ENCODE results near the gene FAM118A.
"Not testable (repeated sequence)": the region's sequence is repeated elsewhere in the genome, so short reads cannot be mapped to it uniquely, and the experiment has no call there.

The FAM118A gene
- total RNA-seq: 27.2 to 302 (median 77.1) reads per million in 9 experiments

GRCh38 chr22:45309422-45310227 is at the start of gene FAM118A:
Gene FAM118A (plus strand): TSS chr22:45309934. CDS start chr22:45322380, 12,446 bp downstream.
- H3K9me3 Mint-ChIP-seq: no peaks in the 10 kb centered on the region
- peak; percentile 81 for ATAC-seq (replicated peaks)
- DNase-seq: peak; percentile 98 to 100 (median 99)
- peaks cover 24 to 26% of the 10 kb centered on the region in 2 donors for H3K4me1 Mint-ChIP-seq (ENCODE audit: low read depth in 2 of 2)
- peak within 1 kb of the TSS; percentile 89 to 94 for H3K4me3 Mint-ChIP-seq
- H3K36me3 Mint-ChIP-seq (ENCODE audit: insufficient read depth): peaks cover 27% of the 10 kb centered on the region
- no peaks in the 10 kb centered on the region for H3K27me3 Mint-ChIP-seq
- peak within 1 kb of the TSS; percentile 95 to 96 for H3K27ac Mint-ChIP-seq

GRCh38 chr22:45260395-45260759 is 49.4 kb upstream of the FAM118A start:
- not testable (repeated sequence) for H3K36me3 Mint-ChIP-seq (ENCODE audit: insufficient read depth); H3K4me1 Mint-ChIP-seq (ENCODE audit: low read depth in 2 of 2); H3K4me3 Mint-ChIP-seq; DNase-seq; H3K27ac Mint-ChIP-seq; H3K9me3 Mint-ChIP-seq; ATAC-seq (replicated peaks)
- H3K27me3 Mint-ChIP-seq: peaks cover 12 to 43% of the 10 kb centered on the region in 2 donors

DNA sequence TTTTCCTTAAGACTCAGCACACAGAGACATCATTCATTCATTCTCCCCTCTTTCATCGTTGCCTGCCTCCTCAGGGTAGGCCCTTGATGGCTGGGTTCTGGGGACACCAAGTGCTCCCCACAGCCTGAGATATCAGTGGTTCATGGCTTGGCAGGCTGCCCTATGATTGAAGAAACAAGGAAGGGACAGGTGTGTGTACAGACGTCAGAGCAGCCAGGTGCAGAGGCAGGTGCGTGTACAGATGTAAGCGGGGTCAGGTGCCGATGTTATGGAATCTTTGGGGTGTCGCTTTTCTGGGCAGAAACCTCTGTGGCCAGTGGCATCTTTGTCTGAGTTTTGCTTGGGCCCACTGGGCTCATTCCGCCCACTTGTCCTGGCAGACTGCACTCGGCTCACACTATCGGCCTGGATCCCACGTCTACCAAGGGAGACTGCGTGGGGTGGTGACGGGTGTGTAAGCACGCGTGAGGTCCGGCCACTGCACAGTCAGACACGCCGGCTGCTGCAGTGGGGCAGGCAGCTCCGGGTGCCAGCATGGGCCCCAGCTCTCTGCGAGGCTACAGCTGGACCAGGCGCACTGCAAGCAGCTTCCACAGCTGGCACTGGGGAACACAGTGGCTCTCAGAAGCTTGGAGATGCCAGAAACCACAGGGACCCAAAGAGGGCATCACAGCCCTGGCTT is 48.2 kb upstream of the FAM118A start:
- peaks cover 3% of the 10 kb centered on the region for H3K36me3 Mint-ChIP-seq (ENCODE audit: insufficient read depth)
- H3K27me3 Mint-ChIP-seq: peaks cover 12 to 43% of the 10 kb centered on the region in 2 donors
- no peak overlapping the region for H3K4me3 Mint-ChIP-seq
- peaks cover 0 to 5% of the 10 kb centered on the region in 2 donors for H3K4me1 Mint-ChIP-seq (ENCODE audit: low read depth in 2 of 2)
- no peaks in the 10 kb centered on the region for H3K9me3 Mint-ChIP-seq
- ATAC-seq (replicated peaks) (no peak), DNase-seq (no peak)
- H3K27ac Mint-ChIP-seq: no peak overlapping the region

GRCh38 chr22:45262195-45262930 is 47.4 kb upstream of the FAM118A start:
- peaks cover 0 to 5% of the 10 kb centered on the region in 2 donors for H3K4me1 Mint-ChIP-seq (ENCODE audit: low read depth in 2 of 2)
- H3K9me3 Mint-ChIP-seq: no peaks in the 10 kb centered on the region
- peaks cover 3% of the 10 kb centered on the region for H3K36me3 Mint-ChIP-seq (ENCODE audit: insufficient read depth)
- H3K4me3 Mint-ChIP-seq: no peak overlapping the region
- H3K27me3 Mint-ChIP-seq: peaks cover 12 to 43% of the 10 kb centered on the region in 2 donors
- no peak overlapping the region for H3K27ac Mint-ChIP-seq
- ATAC-seq (replicated peaks): no peak
- DNase-seq: no peak

DNA sequence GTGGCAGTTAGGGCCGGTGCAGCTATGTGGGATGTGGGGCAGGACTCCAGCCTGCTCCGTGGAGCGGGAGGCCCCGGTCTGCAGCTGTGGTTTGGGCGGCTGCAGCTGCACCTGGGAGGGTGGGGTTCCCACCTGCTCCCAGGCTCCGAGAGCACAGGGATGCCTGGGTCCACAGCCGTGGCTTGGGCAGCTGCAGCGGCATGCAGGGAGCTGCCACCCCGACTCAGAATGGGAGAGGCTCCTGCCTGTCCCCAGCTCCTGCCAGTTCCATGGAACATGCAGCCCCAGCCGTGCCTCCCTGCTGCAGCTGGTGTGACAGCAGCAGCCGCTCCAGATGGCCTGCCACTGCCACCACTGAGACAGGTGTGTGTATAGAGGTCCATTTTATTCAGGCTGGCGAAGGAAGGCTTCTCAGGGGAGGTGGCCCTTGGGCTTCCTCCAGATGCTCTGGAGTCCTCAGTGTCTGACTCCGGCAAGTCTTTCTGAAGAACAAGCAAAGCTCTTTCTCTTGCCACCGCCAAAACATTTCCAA is 46.7 kb upstream of the FAM118A start:
- DNase-seq (no peak), ATAC-seq (replicated peaks) (no peak)
- H3K4me3 Mint-ChIP-seq: no peak overlapping the region
- no peak overlapping the region for H3K27ac Mint-ChIP-seq
- H3K36me3 Mint-ChIP-seq (ENCODE audit: insufficient read depth): peaks cover 3% of the 10 kb centered on the region
- peaks cover 0 to 5% of the 10 kb centered on the region in 2 donors for H3K4me1 Mint-ChIP-seq (ENCODE audit: low read depth in 2 of 2)
- H3K9me3 Mint-ChIP-seq: no peaks in the 10 kb centered on the region
- H3K27me3 Mint-ChIP-seq: peaks cover 12 to 43% of the 10 kb centered on the region in 2 donors

DNA sequence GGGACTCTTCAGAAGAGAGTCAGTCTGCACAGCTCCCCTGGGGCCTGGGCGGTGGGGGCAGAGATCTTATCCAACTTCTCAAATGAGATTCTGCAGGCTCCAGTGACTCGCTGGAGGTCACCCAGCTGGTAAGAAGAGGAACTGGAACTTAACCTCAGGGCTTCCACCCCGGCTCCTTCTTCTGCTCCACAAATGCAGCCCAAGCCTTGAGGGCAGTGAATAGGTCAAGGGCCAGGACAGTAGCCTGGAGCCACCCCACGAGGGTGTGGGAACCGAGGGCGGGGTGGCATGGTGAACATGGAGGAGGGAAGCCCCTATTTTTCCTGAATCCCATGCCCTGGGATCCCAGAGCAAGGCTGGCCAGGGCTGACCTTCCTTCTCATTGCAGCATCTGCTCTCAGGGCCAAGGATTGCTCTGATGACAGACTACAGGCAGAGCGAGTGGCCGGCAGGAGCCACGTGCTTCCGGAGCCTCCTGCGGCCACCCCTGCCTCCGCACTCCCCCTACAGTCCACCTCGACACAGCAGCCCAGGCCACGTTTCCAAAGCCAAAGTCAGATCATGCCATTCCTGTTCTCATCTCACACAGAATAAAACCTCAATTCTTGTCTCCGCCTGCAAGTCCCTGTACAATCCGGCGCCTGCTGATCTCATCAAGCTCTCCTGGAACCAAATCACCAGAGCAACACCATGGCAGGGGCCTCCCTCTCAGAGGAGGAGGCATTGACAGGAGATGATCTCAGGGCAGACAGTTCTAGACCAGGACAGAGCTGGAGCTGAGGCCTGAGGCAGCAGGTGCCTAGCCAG is 46.1 kb upstream of the FAM118A start:
- DNase-seq (no peak), ATAC-seq (replicated peaks) (peak; percentile 53)
- H3K9me3 Mint-ChIP-seq: no peaks in the 10 kb centered on the region
- H3K4me3 Mint-ChIP-seq: no peak overlapping the region
- H3K4me1 Mint-ChIP-seq (ENCODE audit: low read depth in 2 of 2): peaks cover 3 to 7% of the 10 kb centered on the region in 2 donors
- H3K27me3 Mint-ChIP-seq: peaks cover 12 to 43% of the 10 kb centered on the region in 2 donors
- H3K36me3 Mint-ChIP-seq (ENCODE audit: insufficient read depth): peaks cover 4% of the 10 kb centered on the region
- no peak overlapping the region for H3K27ac Mint-ChIP-seq

DNA sequence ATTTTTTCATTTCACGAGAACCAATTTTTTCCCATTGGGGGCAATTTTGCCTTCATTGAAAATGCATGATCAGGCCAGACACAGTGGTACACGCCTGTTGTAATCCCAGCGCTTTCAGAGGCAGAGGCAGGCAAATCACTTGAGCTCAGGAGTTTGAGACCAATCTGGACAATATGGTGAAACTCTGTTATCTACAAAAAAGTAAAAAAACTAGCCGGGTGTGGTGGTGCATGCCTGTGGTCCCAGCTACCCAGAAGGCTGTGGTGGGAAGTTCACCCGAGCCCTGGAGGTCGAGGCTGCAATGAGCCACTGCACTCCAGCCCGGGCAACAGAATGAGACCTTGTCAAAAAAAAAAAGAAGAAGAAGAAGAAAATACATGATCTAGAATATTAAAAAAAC is 44.2 kb upstream of the FAM118A start:
- Mint-ChIP-seq H3K4me3 (no peak overlapping the region), H3K36me3 (ENCODE audit: insufficient read depth) (peaks cover 9% of the 10 kb centered on the region), H3K9me3 (no peaks in the 10 kb centered on the region), H3K27ac (no peak overlapping the region), H3K27me3 (peaks cover 23 to 43% of the 10 kb centered on the region in 2 donors), H3K4me1 (ENCODE audit: low read depth in 2 of 2) (peaks cover 13% of the 10 kb centered on the region in 2 donors)
- ATAC-seq (replicated peaks): no peak
- no peak for DNase-seq

- H3K27ac Mint-ChIP-seq: peak overlapping the region; percentile 38 to 76
- H3K9me3 Mint-ChIP-seq: no peaks in the 10 kb centered on the region
- peaks cover 6% of the 10 kb centered on the region for H3K36me3 Mint-ChIP-seq (ENCODE audit: insufficient read depth)
- H3K27me3 Mint-ChIP-seq: peaks cover 21 to 35% of the 10 kb centered on the region in 2 donors
- H3K4me3 Mint-ChIP-seq: peak overlapping the region; percentile 77 to 89
- DNase-seq (peak in 2 of 3 experiments; percentile 17 to 19), ATAC-seq (replicated peaks) (peak; percentile 28)
- H3K4me1 Mint-ChIP-seq (ENCODE audit: low read depth in 2 of 2): peaks cover 12 to 13% of the 10 kb centered on the region in 2 donors
Measured at GRCh38 chr22:45268167-45268957, 41.4 kb upstream of the FAM118A start.

- peak overlapping the region; percentile 77 to 89 for H3K4me3 Mint-ChIP-seq
Measured at GRCh38 chr22:45268958-45269844, 40.5 kb upstream of the FAM118A start.

DNA sequence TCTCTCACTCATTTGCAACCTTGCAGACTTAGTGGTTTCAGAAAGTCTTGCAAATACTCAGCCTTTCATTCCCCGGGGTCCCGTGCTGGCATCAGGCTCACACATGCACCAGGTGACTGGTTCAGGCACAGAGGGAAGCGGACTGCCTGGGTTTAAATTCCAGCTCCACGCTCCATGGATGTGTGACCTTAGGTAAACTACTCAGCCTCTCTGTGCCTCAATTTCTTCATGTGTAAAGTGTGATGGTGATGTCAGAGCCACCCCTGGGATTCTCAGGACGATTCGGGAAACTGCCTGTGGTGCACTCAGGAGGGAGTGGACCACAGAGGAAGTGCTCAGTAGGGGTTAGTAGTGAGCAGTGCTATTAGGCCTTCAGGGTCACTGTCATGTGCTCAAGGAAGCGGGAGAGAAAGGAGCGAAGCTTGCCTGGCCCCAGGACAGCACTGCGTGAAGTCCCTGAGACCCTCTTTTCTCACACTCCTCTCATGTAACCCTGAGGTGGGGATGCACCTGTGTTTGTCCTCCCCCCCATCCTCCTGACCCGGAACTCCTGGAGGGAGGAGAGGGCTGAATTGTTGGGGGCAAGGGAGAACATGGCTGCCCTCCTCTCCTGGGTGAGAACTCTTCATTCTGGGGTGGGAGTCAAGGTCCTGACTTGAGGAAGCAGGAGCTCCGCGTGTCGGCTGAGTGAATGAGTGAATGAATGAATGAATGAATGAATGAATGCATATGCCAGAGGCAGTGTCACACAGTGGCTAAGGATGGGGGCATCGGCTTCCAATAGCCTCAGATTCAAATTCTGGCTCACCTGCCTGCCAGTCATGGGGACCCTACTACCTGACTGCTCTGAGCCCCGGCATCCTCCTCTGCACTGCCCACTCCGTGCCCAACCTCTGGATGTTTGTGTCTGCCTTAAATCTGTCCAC is 39.4 kb upstream of the FAM118A start:
- Mint-ChIP-seq H3K9me3 (no peaks in the 10 kb centered on the region), H3K4me3 (peak overlapping the region; percentile 77 to 89), H3K4me1 (ENCODE audit: low read depth in 2 of 2) (peaks cover 8 to 13% of the 10 kb centered on the region in 2 donors), H3K27ac (no peak overlapping the region), H3K27me3 (peaks cover 26 to 43% of the 10 kb centered on the region in 2 donors), H3K36me3 (ENCODE audit: insufficient read depth) (peaks cover 6% of the 10 kb centered on the region)
- DNase-seq (no peak), ATAC-seq (replicated peaks) (no peak)

More at GRCh38 chr22:45268958-45269844, 40.5 kb upstream of the FAM118A start:
- ATAC-seq (replicated peaks): peak; percentile 97
- no peaks in the 10 kb centered on the region for H3K9me3 Mint-ChIP-seq
- H3K36me3 Mint-ChIP-seq (ENCODE audit: insufficient read depth): peaks cover 6% of the 10 kb centered on the region
- DNase-seq: peak; percentile 89 to 95 (median 93)
- H3K27me3 Mint-ChIP-seq: peaks cover 20 to 33% of the 10 kb centered on the region in 2 donors
- peak overlapping the region; percentile 41 to 76 for H3K27ac Mint-ChIP-seq
- peaks cover 8 to 13% of the 10 kb centered on the region in 2 donors for H3K4me1 Mint-ChIP-seq (ENCODE audit: low read depth in 2 of 2)

Measured in effector memory CD8-positive, alpha-beta T cell (primary cell).